Keratinocyte (primary cell): ENCODE data around the gene PAOX. TPM values are rescaled to one million over a fixed set of nuclear protein-coding genes. Genes with fewer than 3 reads are reported as not detected.

ENCODE experiments used
- DNase-seq: peaks from one replicate; pipeline ENCODE4 v3.0.0-alpha.2; 2011; ENCODE audit warnings: low read depth, missing footprints, low spot score
- FAIRE-seq: peaks from 2 replicates; lab custom pipeline; 2011; peaks lifted over from hg19 to GRCh38; lab: Jason Lieb, UNC
- H2AFZ ChIP-seq: 2 replicates; pipeline ENCODE4 v1.6.0; 2012; ENCODE audit warnings: low read length, control low read depth, inconsistent platforms; ENCODE audit not compliant: control insufficient read depth
- H3K27ac ChIP-seq: 2 replicates; pipeline ENCODE4 v1.5.1; 2011; ENCODE audit warnings: low read length; ENCODE audit not compliant: control insufficient read depth, insufficient read depth
- H3K27me3 ChIP-seq: 3 replicates; pipeline ENCODE4 v1.6.0; 2011; ENCODE audit warnings: low read length; ENCODE audit not compliant: control insufficient read depth, insufficient read depth; ENCODE audit errors: extremely low read depth
- H3K36me3 ChIP-seq, 2 experiments: 2 replicates in 1 of 2; 3 replicates in 1 of 2; pipeline ENCODE4 v1.5.1; 2011; ENCODE audit warnings: low read length in 2 of 2, mild to moderate bottlenecking in 1 of 2; ENCODE audit not compliant: control insufficient read depth in 2 of 2, insufficient read depth in 2 of 2; ENCODE audit errors: extremely low read depth in 1 of 2
- H3K4me1 ChIP-seq: 3 replicates; pipeline ENCODE4 v1.5.1; 2011; ENCODE audit warnings: low read length; ENCODE audit not compliant: control insufficient read depth, insufficient read depth; ENCODE audit errors: extremely low read depth
- H3K4me2 ChIP-seq: 3 replicates; pipeline ENCODE4 v1.6.0; 2011; ENCODE audit warnings: low read depth, low read length; ENCODE audit not compliant: control insufficient read depth, insufficient read depth; ENCODE audit errors: extremely low read depth
- H3K4me3 ChIP-seq, 3 experiments: fragments of 200-600 bp in 1 of 3; sonication (generic) in 1 of 3; 2 replicates in 2 of 3; 3 replicates in 1 of 3; pipeline ENCODE4 v1.5.1; 2011 to 2016; ENCODE audit warnings: low read length in 3 of 3, mild to moderate bottlenecking in 3 of 3, control low read depth in 2 of 3, inconsistent platforms in 1 of 3, low read depth in 1 of 3, mixed read lengths in 1 of 3, mixed run types in 1 of 3, moderate library complexity in 1 of 3; ENCODE audit not compliant: control insufficient read depth in 2 of 3, insufficient read depth in 2 of 3; ENCODE audit errors: extremely low read depth in 1 of 3
- H3K79me2 ChIP-seq: 2 replicates; pipeline ENCODE4 v1.6.0; 2012; ENCODE audit warnings: low read length; ENCODE audit not compliant: control insufficient read depth, insufficient read depth
- H3K9ac ChIP-seq: 3 replicates; pipeline ENCODE4 v1.6.0; 2011; ENCODE audit warnings: low read length; ENCODE audit not compliant: control insufficient read depth, insufficient read depth; ENCODE audit errors: extremely low read depth
- H3K9me1 ChIP-seq: 3 replicates; pipeline ENCODE4 v1.6.0; 2011; ENCODE audit warnings: low read length; ENCODE audit not compliant: control insufficient read depth, insufficient read depth; ENCODE audit errors: extremely low read depth
- H3K9me3 ChIP-seq: 2 replicates; pipeline ENCODE4 v1.5.1; 2012; ENCODE audit warnings: low read depth, low read length; ENCODE audit not compliant: control insufficient read depth
- H4K20me1 ChIP-seq: 3 replicates; pipeline ENCODE4 v1.6.0; 2011; ENCODE audit warnings: low read length; ENCODE audit not compliant: control insufficient read depth, insufficient read depth; ENCODE audit errors: extremely low read depth
- EZH2 ChIP-seq: IDR thresholded peaks from one replicate; pipeline ENCODE4 v1.6.1; 2012; ENCODE audit warnings: inconsistent platforms, mild to moderate bottlenecking, low read length, moderate library complexity
- dilution Hi-C: fragments of 300-500 bp; cut with MboI; formaldehyde crosslinking; loops from one replicate; pipeline ENCODE4 v1.7.0; 2020; ENCODE audit warnings: low sequenced_read_pairs; ENCODE audit not compliant: extremely low pct_ligation_motif_present
- polyA plus RNA-seq, 5 experiments: library from polyadenylated mRNA; depleted of rRNA in 3 of 5; stranded (reverse) in 3 of 5; stranded (forward) in 1 of 5; unstranded in 1 of 5; fragments of >200 nt; gene quantifications; 1 replicate in 1 of 5; 2 replicates in 3 of 5; 3 replicates in 1 of 5; pipeline versions ENCODE4 v1.2.1 to v1.2.3, GENCODE V29; 2011 to 2012; ENCODE audit warnings: missing spikeins in 2 of 5, low read depth in 1 of 5, low replicate concordance in 1 of 5
- TF ChIP-seq, protein P1 (sequence below), 3 experiments: IDR thresholded peaks in 1 of 3; conservative IDR thresholded peaks in 1 of 3; optimal IDR thresholded peaks in 1 of 3; 2 replicates in 2 of 3; 3 replicates in 1 of 3; pipeline versions ENCODE3 to v1.5.1; 2011; ENCODE audit warnings: low read length in 3 of 3, mild to moderate bottlenecking in 3 of 3, moderate library complexity in 2 of 3, control low read depth in 1 of 3, inconsistent platforms in 1 of 3; ENCODE audit not compliant: insufficient read depth in 2 of 3; ENCODE audit errors: extremely low read depth in 1 of 3

PAOX gene
- polyA plus RNA-seq, 1 donor (not counting 4 experiments of a cell fraction or from before 2014, with no cell fraction given) = 2.6 TPM

DNA sequence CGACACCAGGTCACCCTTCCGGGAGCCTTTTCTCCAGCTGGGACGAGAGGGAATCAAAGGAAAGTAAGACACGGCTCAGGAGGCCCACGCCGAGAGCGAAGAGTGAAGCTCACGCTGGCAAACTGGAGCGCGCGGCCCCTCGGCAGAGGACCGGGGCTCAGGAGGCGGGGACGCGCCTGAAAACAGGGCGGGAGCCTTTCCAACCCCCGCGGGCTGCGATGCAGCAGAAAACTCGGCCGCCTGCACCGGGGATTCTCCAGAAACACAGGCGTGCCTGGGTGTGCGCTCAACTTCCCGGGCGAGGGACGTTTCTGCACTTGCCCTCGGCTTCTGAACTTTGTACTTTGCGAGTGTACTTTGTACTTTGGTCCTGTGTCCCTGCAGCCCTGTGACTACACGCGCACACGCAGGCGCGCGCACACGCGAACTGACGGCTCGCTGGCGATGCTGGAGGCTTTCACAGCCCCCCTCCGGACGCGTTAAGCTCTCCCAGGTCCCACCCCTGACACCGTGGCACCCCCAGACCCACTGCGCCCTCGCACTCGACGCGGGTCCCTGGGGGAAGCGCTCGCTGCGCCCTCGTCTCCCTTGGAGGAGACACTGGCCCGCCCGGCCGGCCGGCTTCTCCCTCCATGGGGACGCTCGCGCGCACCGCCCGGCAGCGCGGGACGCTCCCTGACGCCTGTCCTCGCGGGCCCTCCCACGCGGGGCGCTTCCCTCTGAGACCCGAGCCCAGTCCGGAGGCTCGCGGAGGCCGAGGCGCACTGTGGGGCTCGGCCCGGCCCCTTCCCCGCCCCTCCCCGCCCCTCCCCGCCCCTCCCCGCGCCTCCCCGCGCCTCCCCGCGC is 588 bp upstream of the PAOX start:
- H2AFZ ChIP-seq = peak overlapping the region; percentile 92
- DNase-seq (no peak), FAIRE-seq (no peak)
- dilution Hi-C loops = no loop called here
- peaks cover 3% of the 10 kb centered on the region for H3K4me1 ChIP-seq
- H3K9me3 ChIP-seq = no peaks in the 10 kb centered on the region
- H4K20me1 ChIP-seq = no peaks in the 10 kb centered on the region
- no peaks in the 10 kb centered on the region for H3K36me3 ChIP-seq
- H3K9ac ChIP-seq = peak overlapping the region; percentile 58
- no peaks in the 10 kb centered on the region for H3K9me1 ChIP-seq
- H3K27ac ChIP-seq = no peak overlapping the region
- H3K79me2 ChIP-seq = no peaks in the 10 kb centered on the region
- peak overlapping the region; percentile 92 for H3K4me2 ChIP-seq
- no peak for TF ChIP-seq EZH2
- TF ChIP-seq, protein P1, sequence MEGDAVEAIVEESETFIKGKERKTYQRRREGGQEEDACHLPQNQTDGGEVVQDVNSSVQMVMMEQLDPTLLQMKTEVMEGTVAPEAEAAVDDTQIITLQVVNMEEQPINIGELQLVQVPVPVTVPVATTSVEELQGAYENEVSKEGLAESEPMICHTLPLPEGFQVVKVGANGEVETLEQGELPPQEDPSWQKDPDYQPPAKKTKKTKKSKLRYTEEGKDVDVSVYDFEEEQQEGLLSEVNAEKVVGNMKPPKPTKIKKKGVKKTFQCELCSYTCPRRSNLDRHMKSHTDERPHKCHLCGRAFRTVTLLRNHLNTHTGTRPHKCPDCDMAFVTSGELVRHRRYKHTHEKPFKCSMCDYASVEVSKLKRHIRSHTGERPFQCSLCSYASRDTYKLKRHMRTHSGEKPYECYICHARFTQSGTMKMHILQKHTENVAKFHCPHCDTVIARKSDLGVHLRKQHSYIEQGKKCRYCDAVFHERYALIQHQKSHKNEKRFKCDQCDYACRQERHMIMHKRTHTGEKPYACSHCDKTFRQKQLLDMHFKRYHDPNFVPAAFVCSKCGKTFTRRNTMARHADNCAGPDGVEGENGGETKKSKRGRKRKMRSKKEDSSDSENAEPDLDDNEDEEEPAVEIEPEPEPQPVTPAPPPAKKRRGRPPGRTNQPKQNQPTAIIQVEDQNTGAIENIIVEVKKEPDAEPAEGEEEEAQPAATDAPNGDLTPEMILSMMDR (optimal IDR thresholded peaks at IDR 0.05 in 1 of 3, IDR thresholded peaks at IDR 0.05 in 1 of 3, conservative IDR thresholded peaks at IDR 0.05 in 1 of 3; ENCODE audit: extremely low read depth in 1 of 3, insufficient read depth in 2 of 3, low read length in 3 of 3) = no peak
- H3K4me3 ChIP-seq = peak overlapping the region; percentile 64 to 77 (median 73)
- H3K27me3 ChIP-seq = no peaks in the 10 kb centered on the region

- TF ChIP-seq, protein P1 (optimal IDR thresholded peaks at IDR 0.05 in 1 of 3, IDR thresholded peaks at IDR 0.05 in 1 of 3, conservative IDR thresholded peaks at IDR 0.05 in 1 of 3; ENCODE audit: extremely low read depth in 1 of 3, insufficient read depth in 2 of 3, low read length in 3 of 3) = no peak
- no peak for TF ChIP-seq EZH2
- H3K79me2 ChIP-seq = no peaks in the 10 kb centered on the region
- no peaks in the 10 kb centered on the region for H3K27me3 ChIP-seq
Observed at GRCh38 chr10:133379801-133380666, 972 bp downstream of the PAOX start.

More at GRCh38 chr10:133379801-133380666, 972 bp downstream of the PAOX start:
- Histone ChIP-seq H3K4me2 (peak overlapping the region; percentile 56), H4K20me1 (no peaks in the 10 kb centered on the region), H3K36me3 (no peaks in the 10 kb centered on the region), H3K4me3 (peak overlapping the region; percentile 43 to 62 (median 45)), H3K9me1 (no peaks in the 10 kb centered on the region), H3K9ac (peak overlapping the region; percentile 52), H3K4me1 (no peaks in the 10 kb centered on the region), H2AFZ (no peak overlapping the region), H3K27ac (no peak overlapping the region), H3K9me3 (no peaks in the 10 kb centered on the region)
- FAIRE-seq = no peak
- no peak for DNase-seq
- dilution Hi-C loops = no loop called here
